MCF 10A (cell line): ENCODE measurements around the gene GREB1L. TPM values are rescaled to one million over a fixed set of nuclear protein-coding genes. Genes with fewer than 3 reads are reported as not detected.

Source experiments
- BruUV-seq: library from RNA; stranded (reverse); fragments of 400-500 nt; replicated peaks from 2 replicates; lab custom pipeline; 2021; lab: Mats Ljungman, UMichigan
- CTCF ChIA-PET: fragments of 300-600 bp; sonication (Branson Sonifier 250); formaldehyde crosslinking; extraction: SDS; loops from one replicate; lab custom pipeline; 2021; ENCODE audit warnings: antibody characterized with exemption, inconsistent platforms; lab: Yijun Ruan, JAX
- POLR2A ChIA-PET: fragments of 300-600, 350-650 bp; sonication (Branson Sonifier 250); formaldehyde crosslinking; extraction: SDS; loops from one replicate; lab custom pipeline; 2020; ENCODE audit warnings: antibody characterized with exemption, inconsistent platforms; lab: Yijun Ruan, JAX
- DNase-seq: peaks from one replicate; pipeline ENCODE4 v3.0.0-alpha.2; 2018; ENCODE audit not compliant: unreplicated experiment
- H3K27ac Mint-ChIP-seq: one replicate; pipeline ENCODE4 v1.8.0; 2022; ENCODE audit warnings: mild to moderate bottlenecking, low read depth, mixed read lengths; ENCODE audit not compliant: unreplicated experiment
- H3K27me3 Mint-ChIP-seq: one replicate; pipeline ENCODE4 v1.8.0; 2022; ENCODE audit warnings: mixed read lengths; ENCODE audit not compliant: insufficient read depth, unreplicated experiment
- H3K36me3 Mint-ChIP-seq: one replicate; pipeline ENCODE4 v1.8.0; 2022; ENCODE audit warnings: mild to moderate bottlenecking, moderate library complexity, mixed read lengths; ENCODE audit not compliant: insufficient read depth, unreplicated experiment
- H3K4me1 Mint-ChIP-seq: one replicate; pipeline ENCODE4 v1.8.0; 2022; ENCODE audit warnings: mixed read lengths; ENCODE audit not compliant: insufficient read depth, unreplicated experiment
- H3K4me3 Mint-ChIP-seq: one replicate; pipeline ENCODE4 v1.8.0; 2022; ENCODE audit warnings: mild to moderate bottlenecking, moderate library complexity, mixed read lengths; ENCODE audit not compliant: unreplicated experiment
- H3K9me3 Mint-ChIP-seq: one replicate; pipeline ENCODE4 v1.8.0; 2022; ENCODE audit warnings: mixed read lengths; ENCODE audit not compliant: unreplicated experiment
- CTCF ChIP-seq: fragments of 200-600 bp; IDR thresholded peaks from one replicate; pipeline ENCODE4 v1.8.0; 2022; ENCODE audit warnings: antibody characterized with exemption, mild to moderate bottlenecking; ENCODE audit not compliant: unreplicated experiment
- intact Hi-C: fragments of 100-400 bp; cut with micrococcal nuclease; formaldehyde crosslinking; loops from 2 replicates; pipeline ENCODE4 v1.14.1; 2022
- total RNA-seq: library from RNA; stranded (reverse); gene quantifications from 2 replicates; pipeline ENCODE4 v1.2.3, GENCODE V29; 2022

Gene GREB1L
- total RNA-seq, 1 experiment from 2014 or later: 9.4 TPM

GRCh38 chr18:21484851-21485636, 243.0 kb downstream of the GREB1L start:
- H3K4me3 Mint-ChIP-seq: no peak overlapping the region
- CTCF ChIA-PET: interaction anchor here (0.6 to 1.8 kb wide), 5 partner anchors 9 to 290 kb away, joined by 3 to 8 read pairs (median 3); no protein-coding TSS in a partner anchor

GRCh38 chr18:21486905-21487437, 244.9 kb downstream of the GREB1L start:
- H3K27ac Mint-ChIP-seq: no peak overlapping the region
- intact Hi-C loops: loop anchor here (10.0 kb wide), 1 partner anchor 468 kb away; no protein-coding TSS in a partner anchor
- H3K9me3 Mint-ChIP-seq: no peaks in the 10 kb centered on the region
- CTCF ChIA-PET: interaction anchor here (0.6 kb wide), 2 partner anchors 69 to 107 kb away, joined by 3 to 5 read pairs; no protein-coding TSS in a partner anchor
- no peaks in the 10 kb centered on the region for H3K36me3 Mint-ChIP-seq
- DNase-seq: no peak
- POLR2A ChIA-PET: interaction anchor here (0.6 kb wide), 1 partner anchor 33 kb away, joined by 3 read pairs; no protein-coding TSS in a partner anchor
- no peaks in the 10 kb centered on the region for H3K27me3 Mint-ChIP-seq
- TF ChIP-seq CTCF: no peak
- H3K4me3 Mint-ChIP-seq: no peak overlapping the region
- peaks cover 8% of the 10 kb centered on the region for H3K4me1 Mint-ChIP-seq
- BruUV-seq: no TSS peak

More at GRCh38 chr18:21484851-21485636, 243.0 kb downstream of the GREB1L start:
- H3K27ac Mint-ChIP-seq: no peak overlapping the region
- peaks cover 8% of the 10 kb centered on the region for H3K4me1 Mint-ChIP-seq
- H3K9me3 Mint-ChIP-seq: no peaks in the 10 kb centered on the region
- no peaks in the 10 kb centered on the region for H3K36me3 Mint-ChIP-seq
- TF ChIP-seq CTCF: no peak
- BruUV-seq: no TSS peak
- no peaks in the 10 kb centered on the region for H3K27me3 Mint-ChIP-seq
- POLR2A ChIA-PET: no interaction called here
- peak; percentile 11 for DNase-seq
- intact Hi-C loops: loop anchor here (10.0 kb wide), 1 partner anchor 470 kb away; no protein-coding TSS in a partner anchor

GRCh38 chr18:21489119-21489750, 247.2 kb downstream of the GREB1L start:
- Mint-ChIP-seq H3K4me1 (peaks cover 8% of the 10 kb centered on the region), H3K36me3 (no peaks in the 10 kb centered on the region), H3K9me3 (no peaks in the 10 kb centered on the region), H3K27me3 (no peaks in the 10 kb centered on the region), H3K27ac (no peak overlapping the region), H3K4me3 (no peak overlapping the region)
- no TSS peak for BruUV-seq
- peak; percentile 74 for DNase-seq
- ChIA-PET POLR2A (no interaction called here), CTCF (interaction anchor here (0.6 to 1.8 kb wide), 15 partner anchors 13 to 476 kb away, joined by 3 to 7 read pairs (median 4); no protein-coding TSS in a partner anchor)
- peak; percentile 67 for TF ChIP-seq CTCF
- intact Hi-C loops: loop anchor here (1.0 to 10.0 kb wide), 3 partner anchors 112 to 466 kb away; partner anchors contain the start of gene ESCO1
